ENCODE results near the gene FZD10. TPM values are rescaled to one million over a fixed set of nuclear protein-coding genes. Genes with fewer than 3 reads are reported as not detected.

The FZD10 gene
- total and polyA plus RNA-seq, 2 experiments from 2014 or later: 0.35 to 1.7 TPM

DNA sequence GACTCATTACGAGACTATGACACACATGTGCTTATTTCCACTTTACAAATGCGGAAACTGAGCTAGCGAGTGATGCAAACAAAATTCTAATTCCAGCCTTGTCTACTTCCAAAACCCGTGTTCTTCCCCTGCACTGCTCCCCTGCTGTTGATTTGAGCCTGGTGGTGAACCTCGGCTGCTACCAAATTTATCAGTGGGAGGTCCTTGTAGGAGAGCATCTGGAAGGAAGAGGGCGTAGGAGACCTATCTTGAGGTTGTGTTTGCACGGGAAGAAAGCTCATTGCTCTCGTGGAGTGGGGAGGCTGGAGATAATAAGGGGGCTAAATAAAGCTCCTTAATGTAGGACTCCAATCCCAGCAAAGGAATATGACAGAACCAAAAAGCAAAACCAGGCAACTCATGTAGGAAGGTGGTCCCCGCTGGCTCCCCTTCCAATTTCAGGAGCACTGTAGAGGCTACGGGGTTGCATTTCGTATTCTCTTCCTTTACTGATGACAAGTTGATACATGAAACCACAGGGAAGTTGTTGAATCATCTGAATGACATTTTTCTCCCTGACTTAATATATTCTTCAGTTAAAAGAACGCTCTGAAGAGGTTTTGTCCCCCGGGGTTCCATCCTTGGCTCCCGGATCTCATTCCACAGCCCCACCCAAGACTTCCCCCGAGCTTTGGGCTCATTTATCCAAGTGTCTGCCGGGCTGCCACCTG lies 52.6 kb downstream of the FZD10 start:
- Histone ChIP-seq H3K27me3 (peaks cover 7% of the 10 kb centered on the region), H3K79me2 (no peaks in the 10 kb centered on the region), H4K20me1 (ENCODE audit: insufficient read depth, poor library complexity, severe bottlenecking) (no peaks in the 10 kb centered on the region), H3K9me3 (ENCODE audit: low read depth) (no peaks in the 10 kb centered on the region), H3K27ac (no peak overlapping the region), H3K4me3 (no peak overlapping the region), H3K36me3 (replicated peaks; ENCODE audit: insufficient read depth, low read depth) (no peaks in the 10 kb centered on the region), H3K4me1 (ENCODE audit: insufficient read depth) (no peaks in the 10 kb centered on the region), H3K9me2 (replicated peaks; ENCODE audit: insufficient read depth) (no peaks in the 10 kb centered on the region), H2AFZ (no peak overlapping the region), H3K4me2 (no peak overlapping the region)
- 62% methylated on average over 16 of the region's 16 CpGs for WGBS (ENCODE audit: low lambda C conversion rate, missing lambda C conversion rate)
- DNase-seq (ENCODE audit: low spot score): no peak
- TF ChIP-seq EZH2 (IDR thresholded peaks at IDR 0.05; ENCODE audit: borderline replicate concordance) (no peak), EZH2phosphoT487 (IDR thresholded peaks at IDR 0.05; ENCODE audit: low read depth, severe bottlenecking, unreplicated experiment) (no peak)
- TF ChIP-seq, protein P1, sequence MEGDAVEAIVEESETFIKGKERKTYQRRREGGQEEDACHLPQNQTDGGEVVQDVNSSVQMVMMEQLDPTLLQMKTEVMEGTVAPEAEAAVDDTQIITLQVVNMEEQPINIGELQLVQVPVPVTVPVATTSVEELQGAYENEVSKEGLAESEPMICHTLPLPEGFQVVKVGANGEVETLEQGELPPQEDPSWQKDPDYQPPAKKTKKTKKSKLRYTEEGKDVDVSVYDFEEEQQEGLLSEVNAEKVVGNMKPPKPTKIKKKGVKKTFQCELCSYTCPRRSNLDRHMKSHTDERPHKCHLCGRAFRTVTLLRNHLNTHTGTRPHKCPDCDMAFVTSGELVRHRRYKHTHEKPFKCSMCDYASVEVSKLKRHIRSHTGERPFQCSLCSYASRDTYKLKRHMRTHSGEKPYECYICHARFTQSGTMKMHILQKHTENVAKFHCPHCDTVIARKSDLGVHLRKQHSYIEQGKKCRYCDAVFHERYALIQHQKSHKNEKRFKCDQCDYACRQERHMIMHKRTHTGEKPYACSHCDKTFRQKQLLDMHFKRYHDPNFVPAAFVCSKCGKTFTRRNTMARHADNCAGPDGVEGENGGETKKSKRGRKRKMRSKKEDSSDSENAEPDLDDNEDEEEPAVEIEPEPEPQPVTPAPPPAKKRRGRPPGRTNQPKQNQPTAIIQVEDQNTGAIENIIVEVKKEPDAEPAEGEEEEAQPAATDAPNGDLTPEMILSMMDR (IDR thresholded peaks at IDR 0.05; ENCODE audit: poor library complexity): no peak

Other genes with a start within 250 kb of the FZD10 start
- gene PIWIL1, start 175.4 kb downstream of the FZD10 start, total RNA-seq: not detected in 2 replicates
- not detected in 2 replicates for gene PIWIL1, start 175.4 kb downstream of the FZD10 start, polyA plus RNA-seq